ENCODE results near the gene PLXND1.
A peak's percentile ranks its signal among the peaks of the same experiment; 100 is the strongest.

PLXND1 gene

DNA sequence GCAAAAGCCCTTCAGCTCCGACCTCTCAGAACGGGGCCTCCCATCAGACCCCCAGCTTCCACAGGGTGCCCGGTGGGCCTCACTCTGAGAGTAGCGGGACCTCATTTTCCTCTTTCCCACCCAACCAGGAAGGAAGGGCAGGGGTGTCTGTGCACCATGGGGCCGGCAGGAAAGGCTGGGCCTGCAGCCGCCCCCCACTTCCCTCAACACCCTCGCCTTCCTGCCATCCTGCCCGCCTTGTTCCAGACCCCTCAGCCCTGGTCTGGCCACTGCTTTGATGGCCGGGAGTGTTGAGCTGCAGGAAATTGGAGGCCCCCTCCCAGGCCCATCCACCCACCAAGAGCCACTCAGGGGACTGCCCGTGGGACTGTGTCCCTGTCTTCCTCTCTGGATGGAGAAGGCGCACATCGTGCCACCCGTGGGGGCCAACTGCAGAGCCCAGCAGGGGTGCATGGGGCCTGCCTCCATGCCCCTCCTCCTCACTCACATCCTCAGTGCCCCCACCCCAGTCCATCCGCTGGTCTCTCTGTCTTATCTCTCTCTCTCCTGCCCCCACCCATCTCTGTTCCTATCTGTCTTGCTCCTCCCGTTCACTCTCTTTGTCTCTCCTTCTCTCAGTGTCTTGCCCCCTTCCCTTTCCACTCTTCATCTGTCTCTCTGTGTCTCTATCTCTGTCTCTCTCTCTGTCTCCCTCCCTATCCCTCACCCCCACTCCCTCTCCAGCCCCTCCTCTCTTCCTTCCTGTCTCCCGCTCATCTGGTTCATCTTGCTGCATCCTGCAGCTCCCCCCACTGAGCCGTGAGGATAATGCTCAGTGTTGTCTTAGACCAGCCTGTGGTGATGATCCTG is 1.8 kb upstream of the PLXND1 start:
- no peak for DNase-seq (ENCODE audit: low read depth, low spot score)
- no peaks in the 10 kb centered on the region for H3K36me3 ChIP-seq (ENCODE audit: control insufficient read depth, insufficient read depth, low read length)
- peaks cover 18% of the 10 kb centered on the region for H3K4me1 ChIP-seq (ENCODE audit: control insufficient read depth, insufficient read depth, low read length)
- peaks cover 6% of the 10 kb centered on the region; the same call in 1 of the 2 replicates for H3K27me3 ChIP-seq (ENCODE audit: control insufficient read depth, insufficient read depth, low read length)
- no peaks in the 10 kb centered on the region for H3K9me3 ChIP-seq (ENCODE audit: control insufficient read depth, insufficient read depth, low read length)
- no peak overlapping the region for H3K27ac ChIP-seq (ENCODE audit: low read length)
- no peak overlapping the region for H3K4me3 ChIP-seq (ENCODE audit: low read length)
- no CpG with 5 or more reads among the region's 17 CpGs for WGBS (ENCODE audit: insufficient coverage, insufficient read length)

DNA sequence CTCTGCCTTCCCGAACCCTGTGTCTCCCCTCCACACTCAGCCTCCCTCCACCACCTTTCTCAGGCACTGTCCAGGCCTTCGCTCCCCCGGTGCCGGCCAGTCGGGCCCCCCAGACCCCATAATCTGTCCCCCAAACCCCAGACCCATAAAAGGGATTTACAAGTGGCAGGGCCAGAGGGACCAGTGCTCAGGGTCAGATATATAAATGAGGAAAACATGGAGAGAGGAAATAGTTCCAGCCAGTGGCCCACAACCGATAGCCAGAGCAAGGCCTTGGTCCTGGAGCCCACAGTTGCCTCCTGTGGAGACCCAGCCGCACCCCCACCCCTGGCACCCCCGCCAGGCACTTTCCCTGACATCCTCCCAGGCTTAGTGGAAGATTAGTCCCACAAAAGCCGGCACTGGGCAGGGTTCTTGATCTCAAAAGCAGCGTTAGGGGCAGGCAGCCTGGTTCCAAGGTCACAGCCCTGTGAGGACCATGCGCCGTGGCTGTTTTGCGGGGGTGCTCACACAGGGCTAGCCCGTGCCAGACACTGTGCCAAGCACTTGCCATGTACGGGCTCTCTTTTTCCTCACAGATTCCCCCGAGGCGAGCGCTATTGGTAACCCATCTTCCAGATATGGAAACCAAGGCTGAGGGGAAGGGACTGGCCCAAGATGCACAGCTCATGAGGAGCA is 1.1 kb upstream of the PLXND1 start:
- no peak for DNase-seq (ENCODE audit: low read depth, low spot score)
- no peaks in the 10 kb centered on the region for H3K36me3 ChIP-seq (ENCODE audit: control insufficient read depth, insufficient read depth, low read length)
- H3K4me1 ChIP-seq (ENCODE audit: control insufficient read depth, insufficient read depth, low read length) = peaks cover 21% of the 10 kb centered on the region
- H3K4me3 ChIP-seq (ENCODE audit: low read length) = peak overlapping the region; percentile 57; the same call in 1 of the 2 replicates
- H3K27me3 ChIP-seq (ENCODE audit: control insufficient read depth, insufficient read depth, low read length) = peaks cover 6% of the 10 kb centered on the region; the same call in 1 of the 2 replicates
- WGBS (ENCODE audit: insufficient coverage, insufficient read length) = no CpG with 5 or more reads among the region's 18 CpGs
- H3K27ac ChIP-seq (ENCODE audit: low read length) = no peak overlapping the region
- no peaks in the 10 kb centered on the region for H3K9me3 ChIP-seq (ENCODE audit: control insufficient read depth, insufficient read depth, low read length)

DNA sequence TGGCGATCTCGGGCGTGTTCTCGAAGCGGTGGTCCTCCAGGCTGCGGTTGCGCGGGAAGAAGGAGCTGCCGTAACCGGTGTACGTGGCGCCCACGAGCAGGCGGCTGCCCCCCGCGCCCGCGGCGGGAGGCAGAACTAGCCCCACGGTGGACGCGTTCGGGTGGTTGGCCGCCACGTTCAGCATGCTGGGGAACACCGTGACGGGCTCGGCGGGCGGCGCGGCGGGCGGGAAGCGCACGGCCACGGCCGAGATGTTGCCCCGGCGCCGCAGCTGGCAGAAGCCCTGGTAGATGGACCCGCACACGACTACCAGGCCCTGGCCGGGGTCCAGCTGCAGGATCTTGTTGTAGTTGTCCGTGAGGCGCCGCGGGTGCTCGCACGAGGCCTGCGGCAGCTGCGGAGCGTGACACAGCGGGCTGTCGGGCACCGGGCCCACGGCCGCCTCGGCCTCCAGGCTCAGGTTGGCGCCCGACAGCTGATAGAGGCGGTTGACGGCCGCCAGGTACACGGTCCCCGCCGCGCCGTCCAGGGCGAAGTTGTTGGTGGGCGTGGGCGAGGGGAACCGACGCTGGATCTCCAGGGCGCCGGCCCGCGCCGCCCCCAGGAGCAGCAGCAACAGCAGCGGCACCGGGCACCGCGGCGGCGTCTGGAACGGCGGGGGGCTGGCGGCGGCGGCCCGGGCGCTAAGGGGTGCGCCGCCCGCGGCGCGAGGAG is 397 bp downstream of the PLXND1 start:
- no peaks in the 10 kb centered on the region for H3K9me3 ChIP-seq (ENCODE audit: control insufficient read depth, insufficient read depth, low read length)
- DNase-seq (ENCODE audit: low read depth, low spot score) = no peak
- no CpG with 5 or more reads among the region's 98 CpGs for WGBS (ENCODE audit: insufficient coverage, insufficient read length)
- H3K4me3 ChIP-seq (ENCODE audit: low read length) = peak overlapping the region; percentile 56; the same call in 1 of the 2 replicates
- no peaks in the 10 kb centered on the region for H3K36me3 ChIP-seq (ENCODE audit: control insufficient read depth, insufficient read depth, low read length)
- peaks cover 19% of the 10 kb centered on the region for H3K4me1 ChIP-seq (ENCODE audit: control insufficient read depth, insufficient read depth, low read length)
- peaks cover 6% of the 10 kb centered on the region; the same call in 1 of the 2 replicates for H3K27me3 ChIP-seq (ENCODE audit: control insufficient read depth, insufficient read depth, low read length)
- no peak overlapping the region for H3K27ac ChIP-seq (ENCODE audit: low read length)

DNA sequence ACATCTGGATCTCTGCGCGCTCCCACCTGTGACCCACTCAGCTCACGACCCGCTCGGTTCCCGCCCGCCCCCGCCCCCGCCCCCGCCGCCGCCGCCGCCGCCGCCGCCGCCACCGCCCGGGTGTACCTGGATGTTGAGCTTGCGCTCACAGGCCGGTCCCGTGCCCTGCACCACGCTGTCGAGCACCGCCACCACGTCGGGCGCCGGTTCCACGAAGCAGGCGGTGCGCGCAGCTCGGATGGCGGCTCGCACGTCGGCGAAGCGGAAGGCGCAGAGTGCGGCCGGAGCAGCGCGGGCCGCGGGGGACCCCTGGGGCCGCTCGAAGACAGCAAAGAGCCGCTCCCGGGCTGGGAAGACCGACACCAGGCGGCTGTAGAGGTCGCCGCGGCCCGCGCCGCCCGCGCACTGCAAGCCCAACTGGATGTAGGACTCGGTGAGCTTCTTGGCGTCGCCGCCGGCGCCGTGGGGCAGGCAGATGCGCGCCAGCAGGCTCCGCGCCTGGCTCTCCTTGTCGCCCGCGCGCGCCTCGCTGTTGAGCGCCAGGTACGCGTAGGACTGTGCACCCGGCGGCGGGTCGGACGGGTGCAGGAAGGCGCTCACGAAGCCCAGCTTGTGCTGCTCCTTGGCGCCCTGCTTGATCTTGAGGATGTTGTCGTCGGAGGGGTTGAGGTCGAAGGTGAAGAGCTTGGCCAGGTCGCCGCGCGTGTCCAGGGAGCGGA is 1.1 kb downstream of the PLXND1 start:
- whole genome bisulfite sequencing (ENCODE audit: insufficient coverage, insufficient read length) = no CpG with 5 or more reads among the region's 98 CpGs
- Histone ChIP-seq H3K36me3 (ENCODE audit: control insufficient read depth, insufficient read depth, low read length) (no peaks in the 10 kb centered on the region), H3K27ac (ENCODE audit: low read length) (no peak overlapping the region), H3K4me3 (ENCODE audit: low read length) (peak overlapping the region; percentile 56; the same call in 1 of the 2 replicates), H3K4me1 (ENCODE audit: control insufficient read depth, insufficient read depth, low read length) (peaks cover 19% of the 10 kb centered on the region), H3K9me3 (ENCODE audit: control insufficient read depth, insufficient read depth, low read length) (no peaks in the 10 kb centered on the region), H3K27me3 (ENCODE audit: control insufficient read depth, insufficient read depth, low read length) (peaks cover 6% of the 10 kb centered on the region; the same call in 1 of the 2 replicates)
- DNase-seq (ENCODE audit: low read depth, low spot score) = no peak

DNA sequence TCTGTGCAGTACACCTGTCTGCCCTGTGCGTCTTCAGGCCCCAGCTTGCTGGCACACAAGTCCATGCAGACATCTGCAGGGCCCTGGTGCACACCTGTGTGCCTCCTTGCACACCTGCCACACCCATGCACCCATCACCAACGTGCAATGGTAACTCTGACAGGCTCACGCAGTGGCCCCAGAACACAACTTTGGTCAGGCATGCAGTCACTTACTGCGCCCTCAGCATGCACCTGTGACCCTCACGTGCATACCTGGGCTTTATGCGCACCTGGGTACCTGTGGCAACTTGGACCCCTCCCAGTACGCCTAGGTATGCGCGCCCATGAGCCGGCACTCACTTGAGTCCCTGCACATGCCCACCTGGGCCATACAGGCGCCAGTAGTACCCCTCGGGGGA is 1.7 kb downstream of the PLXND1 start:
- Histone ChIP-seq H3K4me1 (ENCODE audit: control insufficient read depth, insufficient read depth, low read length) (peaks cover 19% of the 10 kb centered on the region), H3K27ac (ENCODE audit: low read length) (no peak overlapping the region), H3K9me3 (ENCODE audit: control insufficient read depth, insufficient read depth, low read length) (no peaks in the 10 kb centered on the region), H3K27me3 (ENCODE audit: control insufficient read depth, insufficient read depth, low read length) (peaks cover 6% of the 10 kb centered on the region; the same call in 1 of the 2 replicates), H3K36me3 (ENCODE audit: control insufficient read depth, insufficient read depth, low read length) (no peaks in the 10 kb centered on the region), H3K4me3 (ENCODE audit: low read length) (peak overlapping the region; percentile 29; the same call in 1 of the 2 replicates)
- no peak for DNase-seq (ENCODE audit: low read depth, low spot score)
- WGBS (ENCODE audit: insufficient coverage, insufficient read length) = no CpG with 5 or more reads among the region's 12 CpGs

DNA sequence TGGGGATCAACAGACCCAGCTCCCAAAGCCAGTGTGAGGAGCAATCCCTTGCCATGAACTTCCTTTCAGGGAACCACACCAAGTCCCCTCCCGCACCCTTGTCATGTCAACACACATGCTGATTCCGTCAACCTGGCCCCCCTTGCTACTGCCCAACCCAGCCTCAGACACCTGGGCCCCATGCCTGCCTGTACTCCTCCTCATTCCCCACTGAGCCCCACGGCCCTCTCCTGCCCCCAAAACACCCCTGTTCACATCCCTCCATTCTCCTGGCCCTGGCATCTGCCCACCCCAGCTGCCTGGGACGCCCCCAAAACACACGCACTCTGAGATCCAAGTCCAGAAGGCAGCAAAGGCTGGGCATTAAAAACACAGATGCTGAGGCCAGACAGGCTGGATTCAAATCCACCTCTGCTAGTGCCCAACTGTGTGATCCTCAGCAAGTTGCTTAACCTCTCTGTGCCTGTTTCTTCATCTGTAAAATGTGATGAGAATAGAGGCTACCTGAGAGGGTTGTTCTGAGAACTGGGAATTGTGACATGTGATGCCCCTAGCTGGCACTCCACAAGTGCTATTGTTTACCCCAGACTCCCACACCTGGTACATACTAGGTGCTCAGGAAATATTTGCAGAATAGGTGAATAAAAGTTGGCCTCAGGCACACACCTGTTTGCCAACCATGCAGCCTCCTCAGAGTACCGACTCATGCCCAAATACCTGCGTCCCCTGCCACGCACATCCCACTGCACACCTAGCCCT is 2.3 kb downstream of the PLXND1 start:
- Histone ChIP-seq H3K9me3 (ENCODE audit: control insufficient read depth, insufficient read depth, low read length) (no peaks in the 10 kb centered on the region), H3K36me3 (ENCODE audit: control insufficient read depth, insufficient read depth, low read length) (no peaks in the 10 kb centered on the region), H3K27ac (ENCODE audit: low read length) (no peak overlapping the region), H3K4me3 (ENCODE audit: low read length) (no peak overlapping the region; the same call in 1 of the 2 replicates), H3K27me3 (ENCODE audit: control insufficient read depth, insufficient read depth, low read length) (peaks cover 6% of the 10 kb centered on the region; the same call in 1 of the 2 replicates), H3K4me1 (ENCODE audit: control insufficient read depth, insufficient read depth, low read length) (peaks cover 24% of the 10 kb centered on the region)
- DNase-seq (ENCODE audit: low read depth, low spot score) = no peak
- no CpG with 5 or more reads among the region's 8 CpGs for WGBS (ENCODE audit: insufficient coverage, insufficient read length)

DNA sequence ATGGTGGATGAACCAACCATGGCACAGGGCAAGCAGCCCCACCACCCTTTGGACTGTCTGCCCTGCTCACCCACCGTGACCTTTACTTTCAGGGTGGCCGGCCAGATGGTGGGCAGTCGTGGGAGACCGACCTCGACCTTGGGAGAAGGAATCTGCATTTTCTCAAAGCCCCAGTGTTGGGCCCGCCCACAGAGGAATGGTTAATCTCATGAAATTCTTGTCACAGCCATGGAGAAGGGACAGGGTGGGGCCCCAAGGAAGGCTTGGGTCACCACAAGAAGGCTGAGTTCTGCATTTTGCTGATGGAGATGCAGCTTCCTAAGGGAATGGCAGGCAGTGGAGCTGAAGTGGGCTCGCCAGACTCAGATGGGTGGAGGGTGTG is 2.9 kb downstream of the PLXND1 start:
- no peak overlapping the region for H3K27ac ChIP-seq (ENCODE audit: low read length)
- H3K4me1 ChIP-seq (ENCODE audit: control insufficient read depth, insufficient read depth, low read length) = peaks cover 26% of the 10 kb centered on the region
- H3K4me3 ChIP-seq (ENCODE audit: low read length) = no peak overlapping the region
- no peaks in the 10 kb centered on the region for H3K36me3 ChIP-seq (ENCODE audit: control insufficient read depth, insufficient read depth, low read length)
- WGBS (ENCODE audit: insufficient coverage, insufficient read length) = no CpG with 5 or more reads among the region's 7 CpGs
- no peaks in the 10 kb centered on the region for H3K9me3 ChIP-seq (ENCODE audit: control insufficient read depth, insufficient read depth, low read length)
- H3K27me3 ChIP-seq (ENCODE audit: control insufficient read depth, insufficient read depth, low read length) = peaks cover 6% of the 10 kb centered on the region; the same call in 1 of the 2 replicates
- no peak for DNase-seq (ENCODE audit: low read depth, low spot score)

DNA sequence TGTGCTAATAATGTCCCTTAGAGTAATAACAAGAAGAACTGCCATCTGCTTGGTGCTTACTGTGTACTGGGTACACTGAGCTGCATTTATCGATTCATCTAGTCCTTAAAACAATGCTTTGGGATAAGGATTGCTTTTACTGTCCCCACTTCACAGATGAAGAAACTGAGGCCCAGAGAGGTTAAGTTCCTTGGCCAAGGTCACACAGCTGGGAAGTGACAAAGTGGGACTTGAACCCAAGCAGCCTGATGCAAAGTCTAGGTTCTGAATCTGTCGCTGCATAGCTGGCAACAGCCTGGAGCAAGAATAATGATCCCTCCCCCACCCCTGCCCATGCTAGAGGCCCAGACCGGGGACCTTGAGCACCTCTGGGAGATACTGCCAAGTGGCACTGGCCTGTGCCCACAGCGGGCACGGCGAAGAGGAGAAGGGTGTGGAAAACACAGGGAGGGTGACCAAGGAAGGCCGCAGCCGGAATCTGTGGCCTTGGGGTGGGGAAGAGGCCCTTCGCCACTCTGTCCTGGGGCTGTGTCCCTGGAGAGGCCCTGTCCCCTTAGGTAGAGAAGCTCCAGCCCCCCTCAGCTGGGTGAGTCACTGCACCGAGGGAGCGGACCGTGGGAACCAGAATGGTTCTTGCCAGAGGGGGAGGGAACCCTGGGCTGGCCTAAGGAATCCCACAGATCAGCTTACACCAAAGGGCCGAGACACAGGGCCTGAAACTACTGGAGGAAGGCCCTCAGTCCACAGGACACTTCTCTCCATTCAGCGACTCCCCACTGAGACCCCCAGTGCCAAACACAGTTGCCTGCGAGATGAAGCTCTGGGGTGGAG is 3.5 kb downstream of the PLXND1 start:
- Histone ChIP-seq H3K36me3 (ENCODE audit: control insufficient read depth, insufficient read depth, low read length) (no peaks in the 10 kb centered on the region), H3K27ac (ENCODE audit: low read length) (no peak overlapping the region), H3K4me3 (ENCODE audit: low read length) (no peak overlapping the region), H3K27me3 (ENCODE audit: control insufficient read depth, insufficient read depth, low read length) (peaks cover 6% of the 10 kb centered on the region; the same call in 1 of the 2 replicates), H3K4me1 (ENCODE audit: control insufficient read depth, insufficient read depth, low read length) (peaks cover 24% of the 10 kb centered on the region), H3K9me3 (ENCODE audit: control insufficient read depth, insufficient read depth, low read length) (no peaks in the 10 kb centered on the region)
- WGBS (ENCODE audit: insufficient coverage, insufficient read length) = no CpG with 5 or more reads among the region's 15 CpGs
- DNase-seq (ENCODE audit: low read depth, low spot score) = no peak

DNA sequence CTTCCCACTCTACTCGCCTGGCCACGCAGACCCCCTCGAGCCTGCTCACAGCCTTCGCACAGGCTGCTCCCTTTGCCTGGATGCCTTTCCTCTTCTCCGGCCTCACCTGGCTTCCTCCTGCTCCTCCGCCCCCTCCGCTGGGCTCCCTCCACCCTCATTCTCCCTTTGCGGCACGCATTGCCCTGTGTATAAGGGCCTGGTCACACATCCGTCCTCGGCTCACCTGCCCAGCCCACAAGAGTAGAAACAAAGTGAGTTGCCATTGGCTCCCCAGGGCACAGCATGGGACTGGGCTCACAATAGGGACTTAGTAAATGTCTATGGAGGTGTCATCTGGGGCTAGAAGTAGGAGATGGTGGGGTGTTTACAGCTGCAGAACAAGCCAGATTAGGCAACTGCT is 4.2 kb downstream of the PLXND1 start:
- no peak for DNase-seq (ENCODE audit: low read depth, low spot score)
- H3K9me3 ChIP-seq (ENCODE audit: control insufficient read depth, insufficient read depth, low read length) = no peaks in the 10 kb centered on the region
- no peak overlapping the region for H3K27ac ChIP-seq (ENCODE audit: low read length)
- no peak overlapping the region for H3K4me3 ChIP-seq (ENCODE audit: low read length)
- peaks cover 22% of the 10 kb centered on the region for H3K4me1 ChIP-seq (ENCODE audit: control insufficient read depth, insufficient read depth, low read length)
- H3K27me3 ChIP-seq (ENCODE audit: control insufficient read depth, insufficient read depth, low read length) = peaks cover 6% of the 10 kb centered on the region; the same call in 1 of the 2 replicates
- WGBS (ENCODE audit: insufficient coverage, insufficient read length) = no CpG with 5 or more reads among the region's 11 CpGs
- H3K36me3 ChIP-seq (ENCODE audit: control insufficient read depth, insufficient read depth, low read length) = no peaks in the 10 kb centered on the region

Measured in iPS DF 6.9 (cell line).